22Rv1 (cell line): ENCODE measurements around the gene CAMTA1.

Source experiments
- H3K27ac ChIP-seq: fragments of 450-650 bp; 2 replicates; pipeline ENCODE4 v1.5.1; 2017
- ZFX ChIP-seq: fragments of 450-650 bp; IDR thresholded peaks from 2 replicates; pipeline ENCODE4 v1.6.1; 2017; ENCODE audit warnings: antibody characterized with exemption, borderline replicate concordance
- TF ChIP-seq, protein P1 (sequence below): fragments of 450-650 bp; IDR thresholded peaks from 2 replicates; pipeline ENCODE4 v1.5.1; 2017; ENCODE audit warnings: mild to moderate bottlenecking

Gene CAMTA1

DNA sequence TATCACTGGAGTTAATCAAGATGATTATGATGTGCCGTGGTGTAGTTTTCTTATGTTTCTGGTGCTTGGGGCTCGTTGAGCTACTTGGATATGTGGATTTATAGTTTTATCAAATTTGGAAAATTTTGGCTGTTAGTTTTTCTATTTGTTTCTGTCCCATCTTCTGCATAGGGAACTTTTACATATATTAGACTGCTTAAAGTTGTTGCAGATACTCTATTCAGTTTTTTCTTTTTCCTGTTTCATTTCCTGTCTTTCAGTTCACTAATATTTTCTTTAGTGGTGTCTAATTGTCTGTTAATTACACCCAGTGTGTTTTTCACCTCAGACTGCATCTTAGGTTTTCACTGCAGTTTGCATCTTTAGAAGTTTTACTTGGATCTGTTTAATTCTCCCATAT lies 247.7 kb downstream of the CAMTA1 start:
- TF ChIP-seq, protein P1, sequence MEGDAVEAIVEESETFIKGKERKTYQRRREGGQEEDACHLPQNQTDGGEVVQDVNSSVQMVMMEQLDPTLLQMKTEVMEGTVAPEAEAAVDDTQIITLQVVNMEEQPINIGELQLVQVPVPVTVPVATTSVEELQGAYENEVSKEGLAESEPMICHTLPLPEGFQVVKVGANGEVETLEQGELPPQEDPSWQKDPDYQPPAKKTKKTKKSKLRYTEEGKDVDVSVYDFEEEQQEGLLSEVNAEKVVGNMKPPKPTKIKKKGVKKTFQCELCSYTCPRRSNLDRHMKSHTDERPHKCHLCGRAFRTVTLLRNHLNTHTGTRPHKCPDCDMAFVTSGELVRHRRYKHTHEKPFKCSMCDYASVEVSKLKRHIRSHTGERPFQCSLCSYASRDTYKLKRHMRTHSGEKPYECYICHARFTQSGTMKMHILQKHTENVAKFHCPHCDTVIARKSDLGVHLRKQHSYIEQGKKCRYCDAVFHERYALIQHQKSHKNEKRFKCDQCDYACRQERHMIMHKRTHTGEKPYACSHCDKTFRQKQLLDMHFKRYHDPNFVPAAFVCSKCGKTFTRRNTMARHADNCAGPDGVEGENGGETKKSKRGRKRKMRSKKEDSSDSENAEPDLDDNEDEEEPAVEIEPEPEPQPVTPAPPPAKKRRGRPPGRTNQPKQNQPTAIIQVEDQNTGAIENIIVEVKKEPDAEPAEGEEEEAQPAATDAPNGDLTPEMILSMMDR = no peak
- no peak for TF ChIP-seq ZFX
- no peak overlapping the region for H3K27ac ChIP-seq

DNA sequence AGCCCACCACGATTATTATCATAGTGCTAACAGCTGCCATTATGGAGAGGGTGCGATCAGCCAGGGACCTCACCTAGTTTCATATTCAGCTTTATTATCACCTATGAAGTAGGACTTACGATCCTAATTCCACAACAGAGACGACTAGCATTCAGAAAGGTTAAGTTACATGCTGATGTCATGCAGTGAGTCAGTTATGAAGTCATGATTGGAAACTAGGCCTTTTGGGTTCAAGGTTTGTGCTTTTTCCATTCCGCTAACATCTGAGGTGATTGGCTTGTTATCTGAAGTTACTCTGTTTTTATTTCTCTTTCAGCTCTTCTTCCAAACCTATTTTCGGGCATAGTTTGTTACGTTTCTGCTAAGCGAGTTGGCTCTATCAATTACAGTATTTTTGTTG lies 251.1 kb downstream of the CAMTA1 start:
- H3K27ac ChIP-seq = no peak overlapping the region
- TF ChIP-seq ZFX = no peak
- TF ChIP-seq, protein P1 = no peak

GRCh38 chr1:7039590-7040220 lies 254.5 kb downstream of the CAMTA1 start:
- no peak overlapping the region for H3K27ac ChIP-seq
- no peak for TF ChIP-seq ZFX

DNA sequence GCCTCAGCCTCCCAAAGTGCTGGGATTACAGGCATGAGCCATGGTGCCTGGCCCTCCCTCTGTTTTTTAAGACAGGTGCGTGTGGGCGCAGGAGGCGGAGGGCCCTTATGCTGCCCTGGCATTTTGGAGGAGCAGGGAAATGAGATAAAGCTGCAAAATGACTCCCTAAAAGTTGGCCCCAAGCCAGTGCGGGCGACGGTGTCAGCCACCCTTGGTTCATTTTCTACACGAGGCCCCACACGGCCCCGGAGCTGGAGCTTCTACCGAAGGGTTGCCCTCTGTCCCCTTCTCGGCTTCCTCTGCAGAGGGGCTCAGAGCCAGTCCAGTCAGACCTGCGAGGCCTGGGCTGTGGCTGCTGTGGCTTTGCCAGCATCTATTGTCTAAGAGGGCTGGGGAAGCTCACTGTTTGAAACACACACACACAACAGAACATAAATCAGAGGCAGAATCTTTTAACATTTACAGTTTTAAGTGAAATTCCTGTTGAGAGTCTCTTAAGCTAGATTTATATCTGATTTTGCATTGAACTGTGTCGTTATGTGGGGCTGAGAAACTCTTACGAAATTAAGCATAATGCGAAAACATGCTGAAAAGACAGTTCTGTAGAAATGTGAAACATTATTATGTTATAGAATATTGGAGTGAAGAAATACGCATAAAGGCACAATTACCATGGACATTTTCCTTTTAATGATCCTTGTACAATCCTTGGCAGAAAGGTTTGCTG lies 255.9 kb downstream of the CAMTA1 start:
- TF ChIP-seq ZFX = no peak
- TF ChIP-seq, protein P1 = no peak
- H3K27ac ChIP-seq = no peak overlapping the region

- TF ChIP-seq, protein P1 = peak; percentile 75
- TF ChIP-seq ZFX = no peak
- H3K27ac ChIP-seq = no peak overlapping the region
Observed at GRCh38 chr1:7042322-7043190, 257.3 kb downstream of the CAMTA1 start.

DNA sequence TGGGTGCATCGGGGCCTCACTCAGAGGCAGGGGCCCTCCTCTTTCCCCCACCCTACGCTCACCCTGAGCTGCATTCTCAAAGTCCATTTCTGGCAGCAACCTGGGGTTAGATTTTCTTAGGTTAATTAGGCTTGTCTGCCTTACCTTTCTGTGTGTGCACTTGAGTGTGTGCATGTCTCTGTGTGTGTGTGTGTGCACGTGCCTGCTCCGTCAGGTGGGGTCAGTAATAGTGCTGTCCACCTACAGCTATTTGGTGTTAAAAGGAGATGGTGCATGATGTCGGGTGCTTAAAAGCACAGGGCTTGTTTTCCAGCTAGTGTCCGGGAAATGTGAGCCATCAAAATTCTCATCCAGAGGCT lies 257.9 kb downstream of the CAMTA1 start:
- no peak overlapping the region for H3K27ac ChIP-seq
- TF ChIP-seq ZFX = no peak
- TF ChIP-seq, protein P1 = no peak

DNA sequence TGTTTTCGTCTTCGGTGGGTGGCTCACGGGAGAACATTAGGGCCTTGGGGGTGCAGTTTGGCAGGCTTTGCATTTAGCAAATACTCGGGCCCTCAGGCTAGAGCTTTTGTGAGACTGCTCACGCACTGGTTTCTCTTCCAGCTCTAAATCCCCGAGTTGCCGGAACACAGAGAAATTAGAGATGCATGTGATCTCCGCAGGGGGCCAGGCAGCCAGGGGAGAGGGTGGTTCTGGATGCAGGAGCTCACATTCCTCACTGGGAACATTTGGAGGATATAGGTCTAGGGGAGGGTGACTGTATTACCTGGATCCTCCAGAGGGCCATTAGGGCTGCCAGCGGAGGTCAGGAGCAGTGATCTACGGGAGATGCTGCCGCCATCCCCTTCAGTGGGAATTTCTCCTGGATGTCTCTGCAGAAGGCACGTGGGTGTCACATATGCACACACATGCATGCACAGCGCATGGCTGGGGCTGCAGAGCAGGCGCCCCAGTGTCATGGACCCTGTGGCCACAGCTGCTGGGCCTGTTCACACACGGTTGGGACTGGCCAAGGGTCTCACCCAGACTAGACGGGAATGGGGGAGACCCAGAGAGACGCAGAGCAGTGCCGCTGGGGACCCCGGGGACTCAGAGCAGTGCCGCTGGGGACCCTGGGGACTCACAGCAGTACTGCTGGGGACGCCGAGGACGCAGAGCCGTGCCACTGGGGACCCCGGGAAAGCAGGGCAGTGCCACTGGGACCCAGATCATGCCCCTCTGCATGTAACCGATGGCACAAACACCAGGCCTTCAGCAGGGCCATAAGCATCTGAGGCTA lies 258.7 kb downstream of the CAMTA1 start:
- TF ChIP-seq, protein P1 = no peak
- no peak for TF ChIP-seq ZFX

More for the DNA sequence above, 258.7 kb downstream of the CAMTA1 start:
- no peak overlapping the region for H3K27ac ChIP-seq
